HG02588 (cell line): Measurements from ENCODE around the gene BNIP5.

Experiments
- ATAC-seq: cut with Tn5 transposase; IDR thresholded peaks from one replicate; pipeline ENCODE4 v1.9.1; 2021; ENCODE audit warnings: mild to moderate bottlenecking, moderate library complexity; ENCODE audit not compliant: unreplicated experiment

The BNIP5 gene

GRCh38 chr6:36301085-36301658 is 35.5 kb downstream of the BNIP5 start:
- ATAC-seq = no peak

GRCh38 chr6:36298027-36298426 is 38.7 kb downstream of the BNIP5 start:
- ATAC-seq = no peak

GRCh38 chr6:36297511-36297910 is 39.2 kb downstream of the BNIP5 start:
- ATAC-seq = no peak

GRCh38 chr6:36297051-36297450 is 39.6 kb downstream of the BNIP5 start:
- no peak for ATAC-seq

- no peak for ATAC-seq
Measured at GRCh38 chr6:36296240-36296639, 40.4 kb downstream of the BNIP5 start.

- no peak for ATAC-seq
Measured at GRCh38 chr6:36292170-36292569, 44.5 kb downstream of the BNIP5 start.

- ATAC-seq = no peak
Measured at GRCh38 chr6:36290668-36291620, 45.7 kb downstream of the BNIP5 start.

- no peak for ATAC-seq
Measured at GRCh38 chr6:36289281-36289878, 47.3 kb downstream of the BNIP5 start.

- no peak for ATAC-seq
Measured at GRCh38 chr6:36286858-36287257, 49.8 kb downstream of the BNIP5 start.

GRCh38 chr6:36285797-36286196 is 50.9 kb downstream of the BNIP5 start:
- no peak for ATAC-seq

GRCh38 chr6:36285187-36285671 is 51.5 kb downstream of the BNIP5 start:
- ATAC-seq = no peak

GRCh38 chr6:36284359-36284758 is 52.3 kb downstream of the BNIP5 start:
- ATAC-seq = no peak

GRCh38 chr6:36283608-36284007 is 53.1 kb downstream of the BNIP5 start:
- no peak for ATAC-seq

- no peak for ATAC-seq
Measured at GRCh38 chr6:36280983-36281382, 55.7 kb downstream of the BNIP5 start.

- no peak for ATAC-seq
Measured at GRCh38 chr6:36280467-36280866, 56.2 kb downstream of the BNIP5 start.

- no peak for ATAC-seq
Measured at GRCh38 chr6:36277946-36278470, 58.7 kb downstream of the BNIP5 start.

GRCh38 chr6:36276581-36277536 is 59.8 kb downstream of the BNIP5 start:
- no peak for ATAC-seq

- ATAC-seq = no peak
Measured at GRCh38 chr6:36273802-36274514, 62.7 kb downstream of the BNIP5 start.

- ATAC-seq = no peak
Measured at GRCh38 chr6:36273067-36273466, 63.6 kb downstream of the BNIP5 start.

- ATAC-seq = no peak
Measured at GRCh38 chr6:36272234-36272633, 64.5 kb downstream of the BNIP5 start.
